H4 (cell line): ENCODE results near the gene DRC7. TPM values are rescaled to one million over a fixed set of nuclear protein-coding genes. Genes with fewer than 3 reads are reported as not detected.

Source experiments
- DNase-seq: peaks from one replicate; pipeline ENCODE4 v3.0.0-alpha.2; 2015; ENCODE audit warnings: low spot score
- total RNA-seq: library from RNA; depleted of rRNA; stranded (reverse); fragments of >200 nt; shearing (Covaris generic); gene quantifications from 2 replicates; pipeline ENCODE4 v1.2.3, GENCODE V29; 2014

Gene DRC7
- total RNA-seq, 1 experiment from 2014 or later: 0.02 TPM

DNA sequence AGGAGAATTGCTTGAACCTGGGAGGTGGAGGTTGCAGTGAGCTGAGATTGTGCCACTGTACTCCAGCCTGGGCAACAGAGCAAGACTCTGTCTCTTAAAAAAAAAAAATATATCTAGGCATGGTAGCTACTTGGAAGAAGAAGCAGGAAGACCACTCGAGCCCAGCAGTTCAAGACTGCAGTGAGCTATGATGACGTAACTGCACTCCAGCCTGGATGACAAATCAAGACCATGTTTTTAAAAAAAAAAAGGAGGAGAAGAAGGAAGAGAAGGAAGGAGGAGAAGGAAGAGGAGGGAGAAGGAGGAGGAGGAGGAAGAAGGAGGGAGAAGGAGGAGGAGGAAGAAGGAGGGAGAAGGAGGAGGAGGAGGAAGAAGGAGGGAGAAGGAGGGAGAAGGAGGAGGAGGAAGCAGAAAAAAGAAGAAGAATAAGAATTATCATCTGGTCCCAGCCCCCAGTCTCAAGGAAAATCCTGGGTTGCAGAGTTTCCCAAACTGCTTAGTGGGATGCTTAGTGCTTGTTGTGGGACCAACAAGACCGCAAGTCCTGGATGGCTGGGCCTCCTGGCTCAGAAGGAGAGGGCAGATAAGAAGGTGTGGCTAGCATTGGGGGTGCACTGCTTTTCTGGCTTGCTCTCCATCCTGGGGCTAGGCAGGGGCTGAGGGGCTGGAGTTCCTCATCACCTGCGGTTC, 3.7 kb upstream of the DRC7 start:
- DNase-seq: no peak

DNA sequence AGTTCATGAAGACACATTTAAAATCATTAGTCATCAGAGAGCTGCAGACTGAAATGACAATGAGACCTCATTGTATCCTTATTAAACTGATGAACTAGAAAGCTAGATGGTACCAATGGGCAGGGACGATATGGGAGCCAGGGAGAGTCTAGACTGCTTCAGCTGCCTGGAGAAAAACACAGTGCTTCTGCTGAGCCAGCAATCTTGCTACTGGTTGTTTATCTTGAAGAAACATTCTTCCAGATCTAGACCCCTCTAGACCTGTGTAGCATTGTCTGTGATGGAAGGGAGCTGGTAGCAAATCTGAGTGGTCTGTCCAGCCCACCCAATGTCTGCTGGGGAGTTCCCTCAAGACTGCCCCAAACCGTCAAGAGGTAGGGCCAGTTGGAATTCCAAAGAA, 2.0 kb upstream of the DRC7 start:
- no peak for DNase-seq

DNA sequence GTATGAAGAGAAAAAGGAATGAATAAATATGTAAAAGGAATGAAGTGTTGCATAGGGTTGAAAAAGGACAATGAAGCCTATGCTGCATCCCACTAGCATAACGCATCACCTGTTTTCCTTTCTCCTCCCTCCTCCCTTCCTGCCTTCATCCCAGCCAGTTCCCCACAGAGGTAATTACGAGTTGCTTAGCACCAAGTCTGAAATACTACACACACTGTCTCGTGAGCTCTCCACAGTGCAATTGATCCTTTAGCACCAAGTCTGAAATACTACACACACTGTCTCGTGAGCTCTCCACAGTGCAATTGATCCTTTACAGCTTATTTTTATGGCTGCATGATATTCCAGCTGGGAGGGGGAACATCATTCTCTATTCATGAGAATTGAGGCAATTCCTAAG, 1.1 kb upstream of the DRC7 start:
- DNase-seq: no peak

DNA sequence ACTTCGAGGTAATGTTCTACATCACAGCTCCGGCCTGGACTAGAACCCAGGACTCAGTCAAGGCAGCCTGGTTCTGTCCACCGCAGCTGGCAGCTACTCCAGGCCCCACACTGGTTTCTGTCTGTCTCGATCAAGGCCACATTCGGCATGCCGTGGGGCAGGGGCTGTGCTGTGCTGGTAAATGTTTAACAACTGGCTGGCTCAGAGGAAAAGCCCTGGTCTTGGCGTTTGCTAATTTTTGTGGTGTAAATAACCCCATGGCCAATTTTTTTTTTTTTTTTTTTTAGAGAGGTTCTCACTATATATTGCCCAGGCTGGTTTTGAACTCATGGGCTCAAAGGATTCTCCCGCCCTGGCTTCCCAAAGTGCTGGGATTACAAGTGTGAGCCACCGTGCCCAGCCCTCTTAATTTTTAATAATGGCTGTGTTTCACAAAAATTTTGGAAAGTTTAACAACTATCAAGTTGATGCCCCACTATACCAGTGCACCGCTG, 328 bp upstream of the DRC7 start:
- no peak for DNase-seq

DNA sequence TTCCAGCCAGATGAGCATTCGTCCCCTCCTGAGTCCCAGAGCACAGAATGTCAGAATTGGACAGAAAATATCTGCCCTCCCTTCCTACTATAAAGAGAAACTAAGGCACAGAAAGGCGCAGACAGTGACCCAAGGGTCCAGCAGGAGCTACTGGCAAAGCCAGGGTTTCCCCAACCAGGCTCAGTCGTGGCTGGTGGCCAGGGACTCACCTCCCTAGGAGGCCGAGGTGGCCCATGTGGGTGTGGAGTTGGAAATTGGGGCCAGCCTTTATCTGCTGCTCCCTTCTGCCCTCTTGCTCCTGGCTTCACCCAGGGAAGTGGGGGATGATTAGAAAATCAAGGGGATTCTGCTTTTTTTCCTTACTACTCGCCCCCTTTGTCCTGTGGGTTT, 1.1 kb downstream of the DRC7 start:
- no peak for DNase-seq

DNA sequence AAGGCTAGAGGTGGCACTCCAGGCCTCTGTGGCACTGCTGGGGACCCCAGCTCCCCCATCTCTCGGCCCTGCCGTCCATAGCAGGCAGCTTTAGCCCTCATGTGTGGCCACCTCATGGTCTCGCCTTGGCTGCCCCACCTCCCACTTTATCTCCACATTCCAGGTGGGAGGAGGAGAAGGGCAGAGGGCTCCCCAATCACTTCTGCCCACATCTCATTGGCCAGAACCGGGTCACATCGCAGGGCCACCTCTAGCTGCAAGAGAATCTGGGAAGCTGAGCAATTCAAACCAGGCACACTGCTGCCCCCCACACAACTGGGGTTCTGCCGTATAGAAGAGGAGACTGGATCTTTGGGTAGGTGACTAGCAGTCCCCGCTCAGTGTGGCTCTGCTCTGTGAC, 1.6 kb downstream of the DRC7 start:
- DNase-seq: no peak

DNA sequence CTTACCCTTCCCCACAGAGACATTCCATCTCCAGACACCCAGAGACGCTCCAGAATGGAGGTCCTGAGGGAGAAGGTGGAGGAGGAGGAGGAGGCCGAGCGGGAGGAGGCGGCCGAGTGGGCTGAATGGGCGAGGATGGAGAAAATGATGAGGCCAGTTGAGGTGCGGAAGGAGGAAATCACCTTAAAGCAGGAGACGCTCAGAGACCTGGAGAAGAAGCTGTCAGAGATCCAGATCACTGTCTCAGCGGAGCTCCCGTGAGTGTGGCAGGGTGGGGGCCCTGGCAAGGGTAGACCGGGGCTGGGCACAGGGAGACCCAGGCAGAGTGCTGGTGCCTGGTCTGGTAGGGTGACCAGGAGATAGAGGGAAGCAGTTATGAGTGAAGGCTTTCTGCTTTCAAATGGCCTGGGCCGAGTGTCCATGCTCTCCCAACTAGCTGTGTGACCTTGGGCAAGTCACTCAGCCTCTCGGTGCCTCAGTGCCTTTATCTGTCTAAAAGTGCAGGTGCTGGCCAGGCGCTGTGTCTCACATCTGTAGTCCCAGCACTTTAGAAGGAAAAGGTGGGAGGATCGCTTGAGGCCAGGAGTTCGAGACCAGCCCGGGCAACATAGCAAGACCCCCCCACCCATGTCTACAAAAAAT, 3.4 kb downstream of the DRC7 start:
- DNase-seq: no peak

DNA sequence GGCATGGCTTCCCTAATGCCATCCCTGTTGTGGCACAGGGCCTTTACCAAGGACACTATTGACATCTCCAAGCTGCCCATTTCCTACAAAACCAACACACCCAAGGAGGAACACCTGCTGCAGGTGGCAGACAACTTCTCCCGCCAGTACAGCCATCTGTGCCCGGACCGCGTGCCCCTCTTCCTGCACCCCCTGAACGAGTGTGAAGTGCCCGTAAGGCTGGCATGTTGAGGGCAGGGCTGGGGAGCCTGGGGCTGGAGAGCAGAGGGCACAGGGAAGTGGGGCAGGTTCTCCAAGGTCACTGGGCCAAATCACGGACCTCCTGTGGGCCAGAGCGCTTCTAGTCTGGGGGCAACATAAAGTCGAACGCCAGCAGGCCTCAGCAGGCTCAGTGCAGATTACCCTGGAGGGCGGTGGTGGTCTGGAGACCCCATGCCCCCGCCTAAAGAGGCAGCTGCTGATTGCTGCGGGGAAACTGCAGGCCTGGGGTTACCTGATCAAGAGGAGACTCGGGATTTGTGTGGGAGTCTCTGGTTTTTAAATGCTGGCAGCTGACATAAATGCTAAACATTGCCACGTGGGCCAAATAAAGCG, 4.3 kb downstream of the DRC7 start:
- no peak for DNase-seq

DNA sequence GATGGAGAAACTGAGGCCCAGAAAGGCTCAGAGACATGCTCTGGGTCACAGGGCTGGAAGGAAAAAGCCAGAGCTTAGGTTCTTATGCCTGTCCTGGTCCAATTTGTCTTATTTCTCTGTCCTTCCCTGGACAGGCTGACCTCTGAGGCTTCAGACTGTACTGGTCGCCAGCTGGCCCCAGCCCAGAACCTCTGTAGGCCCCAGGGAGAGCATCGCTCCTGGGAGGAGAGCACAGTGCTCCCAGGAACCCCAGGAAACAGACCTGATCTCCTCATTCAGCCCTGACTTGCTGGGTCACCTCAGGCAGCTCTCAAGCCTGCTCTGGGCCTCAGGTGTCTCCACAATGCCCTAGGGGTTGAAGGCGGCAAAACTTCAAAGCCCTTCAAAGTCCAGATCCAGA, 4.9 kb downstream of the DRC7 start:
- DNase-seq: no peak

DNA sequence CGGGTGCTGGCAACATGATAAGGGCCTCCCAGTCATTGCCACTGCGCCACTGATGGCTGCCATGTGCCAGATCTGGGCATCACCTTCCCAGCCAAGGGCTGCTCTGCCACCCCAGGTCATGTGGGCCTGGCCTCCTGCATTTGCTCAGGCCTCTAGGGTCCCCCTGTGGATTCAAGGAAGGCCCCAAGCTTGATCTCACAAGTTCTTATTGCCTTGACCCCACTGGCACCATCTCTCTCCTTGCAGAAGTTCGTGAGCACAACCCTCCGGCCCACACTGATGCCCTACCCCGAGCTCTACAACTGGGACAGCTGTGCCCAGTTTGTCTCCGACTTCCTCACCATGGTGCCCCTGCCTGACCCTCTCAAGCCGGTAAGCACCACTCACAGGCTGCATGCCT, 5.3 kb downstream of the DRC7 start:
- no peak for DNase-seq

DNA sequence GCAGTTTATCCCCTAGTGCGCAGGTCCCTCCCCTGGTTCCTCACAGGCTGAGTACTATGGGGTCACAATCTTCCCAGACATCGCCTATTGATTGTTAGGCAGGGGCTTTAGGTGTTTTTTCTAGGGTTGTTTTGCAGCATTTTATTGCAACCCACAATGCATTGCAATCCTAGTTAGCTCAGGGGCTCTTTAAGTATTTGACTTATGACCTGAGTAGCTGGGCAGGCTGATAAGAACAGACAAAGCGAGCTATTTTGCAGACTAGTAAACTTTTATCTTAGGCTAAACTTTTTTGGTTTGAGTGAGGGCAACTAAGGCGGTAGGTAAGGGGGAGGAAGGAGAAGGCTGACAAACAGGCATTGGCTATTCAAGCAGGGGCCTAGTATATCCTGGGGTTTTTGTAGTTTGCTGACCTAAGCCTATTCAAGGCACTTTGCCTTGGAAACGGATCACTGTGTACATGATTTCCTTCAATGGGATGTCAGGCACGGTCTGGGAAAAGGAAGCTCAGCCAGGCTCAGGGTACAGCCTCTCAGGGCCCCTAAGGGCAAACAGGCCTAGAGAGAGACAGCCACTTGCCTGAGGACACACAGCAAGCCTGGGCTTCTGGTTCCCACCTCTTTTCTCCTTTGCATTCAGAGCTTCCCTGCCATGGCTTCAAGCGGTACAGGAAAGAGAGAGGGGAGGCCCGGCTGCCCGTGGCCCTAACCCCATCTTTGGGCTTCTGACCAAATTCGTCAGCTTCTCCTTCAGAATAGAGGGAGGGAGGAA, 6.4 kb downstream of the DRC7 start:
- no peak for DNase-seq

DNA sequence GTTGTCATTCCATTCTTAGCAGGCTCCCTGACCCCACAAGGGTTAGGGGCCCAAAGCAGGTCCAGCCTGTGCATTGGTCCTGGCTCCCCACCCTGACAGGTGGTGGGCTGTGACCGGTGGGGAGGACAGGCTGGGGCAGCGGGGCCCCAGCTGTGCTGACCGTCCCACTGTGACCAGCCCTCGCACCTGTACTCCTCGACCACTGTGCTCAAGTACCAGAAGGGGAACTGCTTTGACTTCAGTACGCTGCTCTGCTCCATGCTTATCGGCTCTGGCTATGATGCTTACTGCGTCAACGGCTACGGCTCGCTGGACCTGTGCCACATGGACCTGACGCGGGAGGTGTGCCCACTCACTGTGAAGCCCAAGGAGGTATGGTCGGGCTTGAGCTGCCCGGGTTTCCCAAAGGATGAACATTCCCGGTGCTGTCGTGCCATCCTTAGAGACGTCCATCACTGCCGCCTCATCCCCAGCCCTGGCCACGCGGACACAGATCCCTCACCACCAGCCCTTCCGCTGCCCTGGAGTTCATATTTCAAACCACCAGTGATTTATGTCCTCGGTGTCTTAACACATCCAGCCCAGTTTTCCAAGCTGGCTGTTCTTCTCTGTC, 7.3 kb downstream of the DRC7 start:
- no peak for DNase-seq

DNA sequence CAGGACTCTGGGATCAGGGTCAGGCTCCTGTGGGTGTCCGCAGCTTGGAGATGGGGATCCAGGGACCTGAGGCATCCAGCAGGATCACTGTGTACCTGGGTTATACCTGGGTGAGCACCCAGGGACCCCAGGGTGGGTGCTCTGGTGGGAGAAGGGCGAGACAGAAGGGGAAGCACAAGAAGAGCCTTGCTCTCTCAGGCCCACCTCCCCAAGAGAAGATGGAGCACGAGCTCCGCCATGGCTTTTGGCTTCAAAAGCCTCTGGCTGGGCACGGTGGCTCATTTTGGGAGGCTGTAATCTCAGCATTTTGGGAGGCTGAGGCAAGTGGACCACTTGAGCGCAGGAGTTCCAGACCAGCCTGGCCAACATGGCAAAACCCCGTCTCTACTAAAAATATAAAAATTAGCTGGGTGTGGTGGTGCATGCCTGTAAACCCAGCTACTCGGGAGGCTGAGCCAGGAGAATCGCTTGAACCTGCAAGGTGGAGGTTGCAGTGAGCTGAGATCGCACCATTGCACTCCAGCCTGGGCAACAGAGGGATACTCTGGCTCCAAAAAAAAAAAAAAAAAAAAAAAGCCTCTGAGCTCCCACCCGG, 8.9 kb downstream of the DRC7 start:
- DNase-seq: no peak

DNA sequence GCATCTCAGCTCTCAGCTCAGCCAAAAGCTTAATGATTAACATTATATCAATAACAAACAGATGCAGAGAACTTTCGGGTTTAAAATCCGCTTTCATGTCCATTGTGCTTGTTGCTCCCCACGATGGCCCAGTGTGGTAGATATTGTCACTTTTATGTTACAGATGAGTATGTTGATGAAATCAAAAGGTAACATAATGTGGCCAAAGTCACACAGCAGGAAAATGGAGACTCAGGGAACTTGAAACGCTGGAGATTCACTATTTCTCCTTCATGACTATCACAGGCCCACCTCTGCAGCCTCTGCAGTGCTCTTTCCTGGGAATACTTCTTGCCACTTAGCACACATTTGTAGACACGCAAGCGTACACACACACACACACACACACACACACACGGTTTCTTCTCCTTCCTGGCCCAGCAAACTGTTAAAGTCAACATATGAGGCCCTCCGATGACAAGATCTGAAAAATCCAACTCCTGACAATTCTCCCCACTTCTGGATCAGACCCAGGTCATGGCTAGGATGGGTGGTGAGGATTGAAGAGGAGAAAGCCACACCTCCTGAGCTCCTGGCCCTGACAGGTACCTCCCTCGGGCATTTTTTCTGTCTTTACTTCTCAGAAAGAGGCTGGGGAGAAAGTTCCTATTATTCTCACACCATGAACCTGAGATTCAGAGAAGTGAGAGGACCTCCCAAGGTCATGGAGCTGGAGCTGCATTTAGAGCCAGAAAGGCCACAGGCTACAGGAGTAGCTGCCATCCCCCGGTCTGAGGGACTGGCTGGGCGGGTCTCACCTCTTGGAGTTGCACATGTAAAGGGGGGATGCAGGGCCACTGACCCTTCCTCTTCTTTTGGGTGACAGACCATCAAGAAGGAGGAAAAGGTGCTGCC, 9.7 kb downstream of the DRC7 start:
- DNase-seq: no peak

DNA sequence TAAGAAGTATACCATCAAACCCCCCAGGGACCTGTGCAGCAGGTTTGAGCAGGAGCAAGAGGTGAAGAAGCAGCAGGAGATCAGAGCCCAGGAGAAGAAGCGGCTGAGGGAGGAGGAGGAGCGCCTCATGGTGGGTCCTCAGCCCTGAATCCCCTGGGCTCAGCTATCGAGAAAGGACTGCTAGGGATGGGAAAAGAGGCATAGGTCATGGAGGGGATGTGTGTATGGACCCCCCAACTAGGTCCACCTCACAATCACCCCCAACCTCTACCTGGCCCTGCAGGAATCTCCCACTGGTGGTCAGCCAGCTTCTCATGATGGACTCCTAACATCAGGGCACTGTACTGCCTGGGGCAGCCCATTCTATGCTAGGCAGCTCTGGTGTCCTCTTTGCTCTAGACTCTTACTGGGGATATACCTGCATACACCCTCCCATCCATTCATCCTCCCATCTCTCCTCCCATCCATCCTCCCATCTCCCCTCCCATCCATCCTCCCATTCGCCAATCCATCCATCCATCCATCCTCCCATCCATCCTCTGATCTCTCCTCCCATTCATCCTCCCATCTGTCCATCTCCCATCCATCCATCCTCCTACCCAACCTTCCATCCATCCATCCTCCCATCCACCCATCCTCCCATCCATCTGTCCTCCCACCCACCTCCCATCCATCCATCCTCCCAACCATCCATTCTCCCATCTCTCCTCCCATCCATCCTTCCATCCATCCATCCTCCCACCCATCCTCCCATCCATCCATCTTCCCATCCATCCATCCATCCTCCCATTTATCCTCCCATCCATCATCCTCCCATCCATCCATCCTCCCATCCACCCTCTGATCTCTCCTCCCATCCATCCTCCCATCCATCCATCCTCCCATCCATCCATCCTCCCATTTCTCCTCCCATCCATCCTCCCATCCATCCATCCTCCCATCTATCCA, 10.6 kb downstream of the DRC7 start:
- DNase-seq: no peak

DNA sequence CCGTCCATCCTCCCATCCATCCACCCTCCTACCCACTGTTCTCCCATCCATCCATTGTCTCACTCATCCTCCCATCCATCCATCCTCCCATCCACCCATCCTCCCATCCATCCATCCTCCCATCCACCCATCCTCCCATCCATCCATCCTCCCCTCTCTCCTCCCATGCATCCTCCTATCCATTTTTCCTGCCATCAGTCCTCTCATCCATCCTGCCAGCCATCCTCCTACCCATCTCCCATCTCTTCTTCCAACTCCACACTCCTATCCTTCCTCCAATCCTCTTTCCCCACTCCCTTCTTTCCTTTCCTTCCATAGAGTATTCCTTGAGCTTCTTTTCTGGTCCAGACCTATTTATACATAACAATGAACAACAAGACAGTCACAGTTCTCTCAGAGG, 12.1 kb downstream of the DRC7 start:
- no peak for DNase-seq

DNA sequence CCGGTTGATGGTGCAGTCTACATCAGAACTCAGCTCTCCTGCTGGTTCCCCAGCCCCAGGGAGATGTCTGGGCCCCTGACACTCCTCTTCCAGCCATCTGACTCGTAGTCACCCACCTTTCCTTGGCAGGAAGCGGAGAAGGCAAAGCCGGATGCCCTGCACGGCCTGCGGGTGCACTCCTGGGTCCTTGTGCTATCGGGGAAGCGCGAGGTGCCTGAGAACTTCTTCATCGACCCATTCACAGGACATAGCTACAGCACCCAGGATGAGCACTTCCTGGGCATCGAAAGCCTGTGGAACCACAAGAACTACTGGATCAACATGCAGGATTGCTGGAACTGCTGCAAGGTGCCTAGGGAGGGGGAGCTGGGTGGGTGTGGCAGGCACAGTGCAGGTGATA, 12.7 kb downstream of the DRC7 start:
- DNase-seq: no peak

DNA sequence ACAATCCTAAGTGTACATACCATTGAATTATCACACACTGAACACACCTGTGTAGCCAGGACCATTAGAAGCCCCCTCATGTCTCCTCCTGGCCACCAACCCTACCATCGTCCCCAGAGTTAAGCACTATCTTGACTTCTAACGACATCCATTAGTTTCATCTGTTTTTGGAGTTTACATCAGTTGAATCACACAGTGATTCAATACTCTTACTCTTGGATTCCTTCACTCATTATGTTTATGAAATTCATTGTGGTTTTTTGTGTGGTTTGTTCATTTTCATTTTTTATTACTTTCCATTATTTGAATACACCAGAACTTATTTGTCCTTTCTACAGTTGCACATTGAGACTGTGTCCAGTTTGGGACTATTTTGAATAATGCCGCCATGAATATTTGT, 13.6 kb downstream of the DRC7 start:
- DNase-seq: no peak

DNA sequence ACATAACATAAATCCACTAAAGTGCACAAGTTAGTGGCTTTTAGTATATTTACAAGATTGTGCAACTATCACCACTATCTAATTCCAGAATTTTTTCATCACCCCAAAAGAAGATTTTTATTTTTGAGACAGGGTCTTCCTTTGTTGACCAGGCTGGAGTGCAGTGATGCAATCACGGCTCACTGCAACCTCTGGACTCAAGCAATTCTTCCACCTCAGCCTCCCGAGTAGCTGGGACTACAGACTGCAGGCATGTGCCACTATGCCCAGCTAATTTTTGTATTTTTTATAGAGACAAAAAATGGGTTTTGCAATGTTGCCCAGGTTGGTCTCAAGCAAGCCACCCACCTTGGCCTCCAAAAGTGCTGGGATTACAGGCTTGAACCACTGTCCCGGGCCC, 15.1 kb downstream of the DRC7 start:
- DNase-seq: no peak

DNA sequence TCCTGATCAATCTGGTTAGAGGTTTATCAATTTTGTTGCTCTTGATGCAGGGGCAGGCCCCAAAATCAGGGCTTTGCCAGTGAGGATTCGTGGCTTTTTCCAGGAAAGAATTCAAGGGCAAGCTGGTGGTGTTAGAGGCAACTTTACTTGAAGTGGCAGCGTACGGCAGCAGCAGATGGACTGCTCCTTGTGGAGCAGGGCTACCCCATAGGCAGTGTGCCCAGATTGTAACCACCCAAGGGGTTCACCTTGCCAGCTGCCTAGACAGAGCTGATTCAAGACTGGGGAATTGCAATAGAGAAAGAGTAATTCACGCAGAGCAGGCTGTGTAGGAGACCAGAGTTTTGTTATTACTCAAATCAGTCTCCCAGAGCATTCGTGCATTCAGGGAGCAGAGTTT, 16.7 kb downstream of the DRC7 start:
- no peak for DNase-seq
